ENCODE data around the gene NLGN3. TPM values are rescaled to one million over a fixed set of nuclear protein-coding genes. Genes with fewer than 3 reads are reported as not detected.

Gene NLGN3
- total RNA-seq, 1 experiment from 2014 or later, result 0.28 TPM

DNA sequence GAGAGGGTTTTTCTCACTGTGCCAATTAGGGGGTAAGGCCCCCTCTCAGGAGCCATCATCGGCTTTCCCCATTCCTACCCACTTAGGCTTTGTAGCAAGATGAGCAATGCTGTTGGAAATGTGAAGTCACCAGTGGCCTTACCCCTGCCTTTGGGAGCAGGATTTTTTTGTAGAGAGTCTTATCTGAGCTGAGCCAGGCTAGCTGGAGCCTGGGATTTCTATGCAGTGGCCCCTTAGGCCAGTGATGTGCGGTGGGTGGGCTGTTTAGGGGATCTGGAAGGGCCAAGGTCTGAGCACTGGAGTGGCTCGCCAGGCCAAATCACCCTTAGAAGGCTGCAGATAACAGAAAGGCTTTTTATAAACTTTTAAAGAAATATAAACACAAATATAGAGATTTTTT, 42.3 kb upstream of the NLGN3 start:
- Histone ChIP-seq H3K27me3 (ENCODE audit: control insufficient read depth, insufficient read depth, low read length) (peaks cover 4% of the 10 kb centered on the region), H3K4me3 (ENCODE audit: low read depth in 2 of 2, low read length in 2 of 2) (no peak overlapping the region), H3K4me1 (ENCODE audit: control insufficient read depth, insufficient read depth, low read length) (peaks cover 4% of the 10 kb centered on the region; the same call in 1 of the 2 replicates), H3K27ac (ENCODE audit: low read length) (no peak overlapping the region), H3K36me3 (ENCODE audit: control insufficient read depth, insufficient read depth, low read length) (no peaks in the 10 kb centered on the region), H3K9me3 (ENCODE audit: control insufficient read depth, insufficient read depth, low read depth, low read length) (no peaks in the 10 kb centered on the region)
- ATAC-seq (no peak), DNase-seq (ENCODE audit: low read depth, low spot score) (no peak)
- POLR2A ChIA-PET, result no interaction called here
- CTCF ChIA-PET, result interaction anchor here (0.6 kb wide), 1 partner anchor 96 kb away, joined by 7 read pairs; no protein-coding TSS in a partner anchor
- TF ChIP-seq POLR2AphosphoS5 (IDR thresholded peaks at IDR 0.05; ENCODE audit: low read depth, low read length) (no peak), SIN3A (IDR thresholded peaks at IDR 0.05; ENCODE audit: borderline replicate concordance, insufficient read depth, low read depth, low read length) (no peak), TCF7L2 (IDR thresholded peaks at IDR 0.05; ENCODE audit: low read depth, low read length) (no peak)
- TF ChIP-seq, protein P1, sequence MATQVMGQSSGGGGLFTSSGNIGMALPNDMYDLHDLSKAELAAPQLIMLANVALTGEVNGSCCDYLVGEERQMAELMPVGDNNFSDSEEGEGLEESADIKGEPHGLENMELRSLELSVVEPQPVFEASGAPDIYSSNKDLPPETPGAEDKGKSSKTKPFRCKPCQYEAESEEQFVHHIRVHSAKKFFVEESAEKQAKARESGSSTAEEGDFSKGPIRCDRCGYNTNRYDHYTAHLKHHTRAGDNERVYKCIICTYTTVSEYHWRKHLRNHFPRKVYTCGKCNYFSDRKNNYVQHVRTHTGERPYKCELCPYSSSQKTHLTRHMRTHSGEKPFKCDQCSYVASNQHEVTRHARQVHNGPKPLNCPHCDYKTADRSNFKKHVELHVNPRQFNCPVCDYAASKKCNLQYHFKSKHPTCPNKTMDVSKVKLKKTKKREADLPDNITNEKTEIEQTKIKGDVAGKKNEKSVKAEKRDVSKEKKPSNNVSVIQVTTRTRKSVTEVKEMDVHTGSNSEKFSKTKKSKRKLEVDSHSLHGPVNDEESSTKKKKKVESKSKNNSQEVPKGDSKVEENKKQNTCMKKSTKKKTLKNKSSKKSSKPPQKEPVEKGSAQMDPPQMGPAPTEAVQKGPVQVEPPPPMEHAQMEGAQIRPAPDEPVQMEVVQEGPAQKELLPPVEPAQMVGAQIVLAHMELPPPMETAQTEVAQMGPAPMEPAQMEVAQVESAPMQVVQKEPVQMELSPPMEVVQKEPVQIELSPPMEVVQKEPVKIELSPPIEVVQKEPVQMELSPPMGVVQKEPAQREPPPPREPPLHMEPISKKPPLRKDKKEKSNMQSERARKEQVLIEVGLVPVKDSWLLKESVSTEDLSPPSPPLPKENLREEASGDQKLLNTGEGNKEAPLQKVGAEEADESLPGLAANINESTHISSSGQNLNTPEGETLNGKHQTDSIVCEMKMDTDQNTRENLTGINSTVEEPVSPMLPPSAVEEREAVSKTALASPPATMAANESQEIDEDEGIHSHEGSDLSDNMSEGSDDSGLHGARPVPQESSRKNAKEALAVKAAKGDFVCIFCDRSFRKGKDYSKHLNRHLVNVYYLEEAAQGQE (IDR thresholded peaks at IDR 0.05; ENCODE audit: insufficient read depth in 1 of 2, low read depth in 2 of 2, low read length in 1 of 2), result no peak
- intact Hi-C loops (cut with micrococcal nuclease; ENCODE audit: unreplicated experiment) (no loop called here), in situ Hi-C loops (cut with HindIII; ENCODE audit: low pct_unique_long_range_greater_than_20kb, low sequenced_read_pairs) (no loop called here)
- BruUV-seq (replicated peaks), result no TSS peak

DNA sequence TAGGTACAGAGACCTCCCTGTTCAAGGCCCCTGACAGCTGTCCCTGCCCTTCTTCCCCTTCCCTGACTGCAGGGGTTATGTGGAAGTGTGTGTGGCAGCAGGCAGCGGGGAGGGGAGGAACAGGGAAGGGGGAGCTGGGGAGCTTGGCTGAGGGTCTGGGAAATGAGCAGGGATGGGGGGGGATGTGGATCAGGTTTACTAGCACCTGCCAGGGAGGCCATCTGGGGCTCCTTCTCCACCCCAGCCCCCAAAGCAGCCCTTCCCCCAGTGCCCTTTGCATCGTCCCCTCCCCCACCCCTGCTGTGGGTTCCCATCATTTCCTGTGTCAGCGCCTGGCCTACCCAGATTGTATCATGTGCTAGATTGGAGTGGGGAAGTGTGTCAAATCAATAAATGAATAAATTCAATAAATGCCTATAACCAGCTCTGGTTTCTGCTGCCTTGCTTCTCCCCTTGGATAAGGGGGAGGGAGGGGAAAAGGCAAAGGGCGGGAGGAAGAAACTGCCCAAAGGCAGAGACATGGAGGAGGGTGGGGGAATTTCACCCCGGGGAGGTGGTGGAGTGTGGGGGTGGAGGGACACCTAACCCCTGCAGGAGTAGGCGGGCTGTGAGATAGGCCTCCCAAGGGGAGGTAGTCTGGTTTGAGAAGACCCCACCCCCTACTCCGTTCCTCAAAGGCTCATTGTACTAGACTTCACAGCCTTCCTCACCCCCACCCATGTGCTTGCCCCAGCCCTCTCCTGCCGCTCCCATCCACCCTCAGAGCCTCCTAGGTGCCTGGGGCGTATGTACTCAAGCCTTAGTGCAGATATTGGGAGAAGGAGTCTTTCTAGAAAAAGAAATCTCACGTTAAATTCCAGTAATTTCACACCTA, 41.3 kb upstream of the NLGN3 start:
- Histone ChIP-seq H3K4me1 (ENCODE audit: control insufficient read depth, insufficient read depth, low read length) (peaks cover 4% of the 10 kb centered on the region; the same call in 1 of the 2 replicates), H3K27me3 (ENCODE audit: control insufficient read depth, insufficient read depth, low read length) (peaks cover 2% of the 10 kb centered on the region; the same call in 1 of the 2 replicates), H3K9me3 (ENCODE audit: control insufficient read depth, insufficient read depth, low read depth, low read length) (no peaks in the 10 kb centered on the region), H3K36me3 (ENCODE audit: control insufficient read depth, insufficient read depth, low read length) (no peaks in the 10 kb centered on the region), H3K4me3 (ENCODE audit: low read depth in 2 of 2, low read length in 2 of 2) (no peak overlapping the region), H3K27ac (ENCODE audit: low read length) (no peak overlapping the region)
- ATAC-seq (no peak), DNase-seq (ENCODE audit: low read depth, low spot score) (no peak)
- in situ Hi-C loops (cut with HindIII; ENCODE audit: low pct_unique_long_range_greater_than_20kb, low sequenced_read_pairs), result no loop called here
- BruUV-seq (replicated peaks), result no TSS peak
- ChIA-PET CTCF (interaction anchor here (0.7 kb wide), 1 partner anchor 70 kb away, joined by 3 read pairs; no protein-coding TSS in a partner anchor), POLR2A (interaction anchor here (0.7 kb wide), 1 partner anchor 103 kb away, joined by 3 read pairs; no protein-coding TSS in a partner anchor)
- TF ChIP-seq, protein P2, sequence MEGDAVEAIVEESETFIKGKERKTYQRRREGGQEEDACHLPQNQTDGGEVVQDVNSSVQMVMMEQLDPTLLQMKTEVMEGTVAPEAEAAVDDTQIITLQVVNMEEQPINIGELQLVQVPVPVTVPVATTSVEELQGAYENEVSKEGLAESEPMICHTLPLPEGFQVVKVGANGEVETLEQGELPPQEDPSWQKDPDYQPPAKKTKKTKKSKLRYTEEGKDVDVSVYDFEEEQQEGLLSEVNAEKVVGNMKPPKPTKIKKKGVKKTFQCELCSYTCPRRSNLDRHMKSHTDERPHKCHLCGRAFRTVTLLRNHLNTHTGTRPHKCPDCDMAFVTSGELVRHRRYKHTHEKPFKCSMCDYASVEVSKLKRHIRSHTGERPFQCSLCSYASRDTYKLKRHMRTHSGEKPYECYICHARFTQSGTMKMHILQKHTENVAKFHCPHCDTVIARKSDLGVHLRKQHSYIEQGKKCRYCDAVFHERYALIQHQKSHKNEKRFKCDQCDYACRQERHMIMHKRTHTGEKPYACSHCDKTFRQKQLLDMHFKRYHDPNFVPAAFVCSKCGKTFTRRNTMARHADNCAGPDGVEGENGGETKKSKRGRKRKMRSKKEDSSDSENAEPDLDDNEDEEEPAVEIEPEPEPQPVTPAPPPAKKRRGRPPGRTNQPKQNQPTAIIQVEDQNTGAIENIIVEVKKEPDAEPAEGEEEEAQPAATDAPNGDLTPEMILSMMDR (IDR thresholded peaks at IDR 0.05), result no peak
- TF ChIP-seq SIN3A (IDR thresholded peaks at IDR 0.05; ENCODE audit: borderline replicate concordance, insufficient read depth, low read depth, low read length) (no peak), TCF7L2 (IDR thresholded peaks at IDR 0.05; ENCODE audit: low read depth, low read length) (no peak), POLR2AphosphoS5 (IDR thresholded peaks at IDR 0.05; ENCODE audit: low read depth, low read length) (no peak)
- TF ChIP-seq, protein P1 (IDR thresholded peaks at IDR 0.05; ENCODE audit: insufficient read depth in 1 of 2, low read depth in 2 of 2, low read length in 1 of 2), result no peak
- intact Hi-C loops (cut with micrococcal nuclease; ENCODE audit: unreplicated experiment), result no loop called here

Data from Panc1 (cell line).